ENCODE results near the gene ARL6IP4.

- no peak for TF ChIP-seq POLR2A (IDR thresholded peaks at IDR 0.05; ENCODE audit: low read depth, low read length)
- no peak for TF ChIP-seq TAF1 (IDR thresholded peaks at IDR 0.05; ENCODE audit: low read depth, low read length)
- TF ChIP-seq POLR2AphosphoS5 (IDR thresholded peaks at IDR 0.05; ENCODE audit: low read depth, low read length), result no peak
- TF ChIP-seq PAX5 (IDR thresholded peaks at IDR 0.05; ENCODE audit: insufficient read depth, low read length, severe bottlenecking), result no peak
These were observed 48.3 kb upstream of the ARL6IP4 start for GRCh38 chr12:122932207-122932606.

Data from GM12891 (cell line).